ENCODE measurements around the gene LRRC26.

Gene LRRC26

GRCh38 chr9:137195525-137196220, 25.8 kb upstream of the LRRC26 start:
- Histone ChIP-seq H3K4me3 (ENCODE audit: low read length) (no peak overlapping the region), H3K9me3 (ENCODE audit: control insufficient read depth, low read depth, low read length) (no peaks in the 10 kb centered on the region), H3K4me1 (ENCODE audit: control insufficient read depth, low read depth, low read length) (no peaks in the 10 kb centered on the region), H3K9ac (ENCODE audit: low read length) (no peak overlapping the region), H3K27ac (ENCODE audit: low read length) (no peak overlapping the region), H3K36me3 (ENCODE audit: control insufficient read depth, low read depth, low read length) (no peaks in the 10 kb centered on the region), H3K27me3 (ENCODE audit: control insufficient read depth, insufficient read depth, low read length) (no peaks in the 10 kb centered on the region)

- H3K9me3 ChIP-seq (ENCODE audit: control insufficient read depth, low read depth, low read length): no peaks in the 10 kb centered on the region
- H3K27me3 ChIP-seq (ENCODE audit: control insufficient read depth, insufficient read depth, low read length): no peaks in the 10 kb centered on the region
- no peaks in the 10 kb centered on the region for H3K4me1 ChIP-seq (ENCODE audit: control insufficient read depth, low read depth, low read length)
- no peak overlapping the region for H3K4me3 ChIP-seq (ENCODE audit: low read length)
- H3K27ac ChIP-seq (ENCODE audit: low read length): no peak overlapping the region
- no peak overlapping the region for H3K9ac ChIP-seq (ENCODE audit: low read length)
- no peaks in the 10 kb centered on the region for H3K36me3 ChIP-seq (ENCODE audit: control insufficient read depth, low read depth, low read length)
These were observed 25.1 kb upstream of the LRRC26 start for GRCh38 chr9:137194909-137195308.

- Histone ChIP-seq H3K4me3 (ENCODE audit: low read length) (no peak overlapping the region), H3K9me3 (ENCODE audit: control insufficient read depth, low read depth, low read length) (no peaks in the 10 kb centered on the region), H3K27ac (ENCODE audit: low read length) (no peak overlapping the region), H3K36me3 (ENCODE audit: control insufficient read depth, low read depth, low read length) (no peaks in the 10 kb centered on the region), H3K9ac (ENCODE audit: low read length) (no peak overlapping the region), H3K4me1 (ENCODE audit: control insufficient read depth, low read depth, low read length) (peaks cover 4% of the 10 kb centered on the region), H3K27me3 (ENCODE audit: control insufficient read depth, insufficient read depth, low read length) (no peaks in the 10 kb centered on the region)
These were observed 24.5 kb upstream of the LRRC26 start for GRCh38 chr9:137194388-137194787.

GRCh38 chr9:137193771-137194170, 23.9 kb upstream of the LRRC26 start:
- Histone ChIP-seq H3K9me3 (ENCODE audit: control insufficient read depth, low read depth, low read length) (no peaks in the 10 kb centered on the region), H3K36me3 (ENCODE audit: control insufficient read depth, low read depth, low read length) (no peaks in the 10 kb centered on the region), H3K9ac (ENCODE audit: low read length) (no peak overlapping the region), H3K27me3 (ENCODE audit: control insufficient read depth, insufficient read depth, low read length) (no peaks in the 10 kb centered on the region), H3K27ac (ENCODE audit: low read length) (no peak overlapping the region), H3K4me3 (ENCODE audit: low read length) (no peak overlapping the region), H3K4me1 (ENCODE audit: control insufficient read depth, low read depth, low read length) (peaks cover 5% of the 10 kb centered on the region)

GRCh38 chr9:137192859-137193258, 23.0 kb upstream of the LRRC26 start:
- Histone ChIP-seq H3K9ac (ENCODE audit: low read length) (no peak overlapping the region), H3K4me1 (ENCODE audit: control insufficient read depth, low read depth, low read length) (peaks cover 5% of the 10 kb centered on the region), H3K9me3 (ENCODE audit: control insufficient read depth, low read depth, low read length) (no peaks in the 10 kb centered on the region), H3K27me3 (ENCODE audit: control insufficient read depth, insufficient read depth, low read length) (no peaks in the 10 kb centered on the region), H3K4me3 (ENCODE audit: low read length) (no peak overlapping the region), H3K27ac (ENCODE audit: low read length) (no peak overlapping the region), H3K36me3 (ENCODE audit: control insufficient read depth, low read depth, low read length) (no peaks in the 10 kb centered on the region)

GRCh38 chr9:137192448-137192780, 22.6 kb upstream of the LRRC26 start:
- H3K9me3 ChIP-seq (ENCODE audit: control insufficient read depth, low read depth, low read length): no peaks in the 10 kb centered on the region
- H3K9ac ChIP-seq (ENCODE audit: low read length): no peak overlapping the region
- H3K27me3 ChIP-seq (ENCODE audit: control insufficient read depth, insufficient read depth, low read length): no peaks in the 10 kb centered on the region
- H3K4me1 ChIP-seq (ENCODE audit: control insufficient read depth, low read depth, low read length): peaks cover 9% of the 10 kb centered on the region
- no peaks in the 10 kb centered on the region for H3K36me3 ChIP-seq (ENCODE audit: control insufficient read depth, low read depth, low read length)
- H3K27ac ChIP-seq (ENCODE audit: low read length): no peak overlapping the region
- H3K4me3 ChIP-seq (ENCODE audit: low read length): no peak overlapping the region

GRCh38 chr9:137191691-137192447, 22.0 kb upstream of the LRRC26 start:
- H3K9ac ChIP-seq (ENCODE audit: low read length): no peak overlapping the region
- no peaks in the 10 kb centered on the region for H3K9me3 ChIP-seq (ENCODE audit: control insufficient read depth, low read depth, low read length)
- peaks cover 9% of the 10 kb centered on the region for H3K4me1 ChIP-seq (ENCODE audit: control insufficient read depth, low read depth, low read length)
- no peak overlapping the region for H3K27ac ChIP-seq (ENCODE audit: low read length)
- H3K4me3 ChIP-seq (ENCODE audit: low read length): no peak overlapping the region
- H3K36me3 ChIP-seq (ENCODE audit: control insufficient read depth, low read depth, low read length): no peaks in the 10 kb centered on the region
- no peaks in the 10 kb centered on the region for H3K27me3 ChIP-seq (ENCODE audit: control insufficient read depth, insufficient read depth, low read length)

- H3K4me3 ChIP-seq (ENCODE audit: low read length): no peak overlapping the region
- H3K4me1 ChIP-seq (ENCODE audit: control insufficient read depth, low read depth, low read length): peaks cover 9% of the 10 kb centered on the region
- H3K9me3 ChIP-seq (ENCODE audit: control insufficient read depth, low read depth, low read length): no peaks in the 10 kb centered on the region
- H3K27me3 ChIP-seq (ENCODE audit: control insufficient read depth, insufficient read depth, low read length): no peaks in the 10 kb centered on the region
- H3K27ac ChIP-seq (ENCODE audit: low read length): no peak overlapping the region
- peaks cover 3% of the 10 kb centered on the region for H3K36me3 ChIP-seq (ENCODE audit: control insufficient read depth, low read depth, low read length)
- no peak overlapping the region for H3K9ac ChIP-seq (ENCODE audit: low read length)
These were observed 21.4 kb upstream of the LRRC26 start for GRCh38 chr9:137191245-137191644.

GRCh38 chr9:137190315-137190856, 20.5 kb upstream of the LRRC26 start:
- Histone ChIP-seq H3K36me3 (ENCODE audit: control insufficient read depth, low read depth, low read length) (peaks cover 3% of the 10 kb centered on the region), H3K9ac (ENCODE audit: low read length) (no peak overlapping the region), H3K27me3 (ENCODE audit: control insufficient read depth, insufficient read depth, low read length) (no peaks in the 10 kb centered on the region), H3K4me3 (ENCODE audit: low read length) (no peak overlapping the region), H3K27ac (ENCODE audit: low read length) (no peak overlapping the region), H3K9me3 (ENCODE audit: control insufficient read depth, low read depth, low read length) (no peaks in the 10 kb centered on the region), H3K4me1 (ENCODE audit: control insufficient read depth, low read depth, low read length) (peaks cover 9% of the 10 kb centered on the region)

- H3K9me3 ChIP-seq (ENCODE audit: control insufficient read depth, low read depth, low read length): no peaks in the 10 kb centered on the region
- H3K27ac ChIP-seq (ENCODE audit: low read length): no peak overlapping the region
- H3K4me1 ChIP-seq (ENCODE audit: control insufficient read depth, low read depth, low read length): peaks cover 9% of the 10 kb centered on the region
- H3K4me3 ChIP-seq (ENCODE audit: low read length): peak overlapping the region; percentile 90
- H3K9ac ChIP-seq (ENCODE audit: low read length): peak overlapping the region; percentile 66
- H3K27me3 ChIP-seq (ENCODE audit: control insufficient read depth, insufficient read depth, low read length): no peaks in the 10 kb centered on the region
- H3K36me3 ChIP-seq (ENCODE audit: control insufficient read depth, low read depth, low read length): peaks cover 3% of the 10 kb centered on the region
These were observed 19.7 kb upstream of the LRRC26 start for GRCh38 chr9:137189297-137190295.

Data from iPS-18a (cell line).